ENCODE results near the gene HDAC8.

DNA sequence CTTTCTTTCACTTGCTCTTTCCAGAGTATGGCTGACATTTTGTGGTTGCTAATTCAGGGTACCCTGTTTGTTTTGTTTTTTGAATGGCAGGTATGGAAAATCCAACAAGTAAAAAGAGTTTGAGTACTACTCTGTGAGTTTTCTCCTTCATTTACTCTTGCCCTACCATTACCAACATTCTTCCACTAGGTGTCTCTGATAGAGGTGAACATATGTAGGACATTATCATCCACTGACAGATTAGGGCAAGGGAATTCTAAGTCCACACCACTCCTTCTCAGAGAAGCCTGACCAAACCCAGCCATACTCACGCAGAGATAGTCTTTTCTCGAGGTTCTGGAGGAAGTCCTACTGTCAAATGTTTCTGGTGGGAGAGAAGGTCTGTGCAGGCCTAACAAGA lies 36.7 kb upstream of the HDAC8 start:
- TF ChIP-seq ZNF586 (CRISPR knock-in tag; conservative IDR thresholded peaks at IDR 0.05) (no peak), MYC (IDR thresholded peaks at IDR 0.05; ENCODE audit: low read depth, low read length) (no peak), MYC (CRISPR knock-in tag; IDR thresholded peaks at IDR 0.05; ENCODE audit: borderline replicate concordance, low read depth) (no peak), SP1 (CRISPR knock-in tag; IDR thresholded peaks at IDR 0.05) (no peak), TSHZ1 (CRISPR knock-in tag; IDR thresholded peaks at IDR 0.05) (no peak), SIN3A (IDR thresholded peaks at IDR 0.05; ENCODE audit: borderline replicate concordance in 2 of 2, control insufficient read depth in 1 of 2, low read depth in 2 of 2, low read length in 2 of 2) (no peak), NFE2L1 (tag; IDR thresholded peaks at IDR 0.05; ENCODE audit: borderline replicate concordance, low read depth) (no peak)
- TF ChIP-seq, protein P1, sequence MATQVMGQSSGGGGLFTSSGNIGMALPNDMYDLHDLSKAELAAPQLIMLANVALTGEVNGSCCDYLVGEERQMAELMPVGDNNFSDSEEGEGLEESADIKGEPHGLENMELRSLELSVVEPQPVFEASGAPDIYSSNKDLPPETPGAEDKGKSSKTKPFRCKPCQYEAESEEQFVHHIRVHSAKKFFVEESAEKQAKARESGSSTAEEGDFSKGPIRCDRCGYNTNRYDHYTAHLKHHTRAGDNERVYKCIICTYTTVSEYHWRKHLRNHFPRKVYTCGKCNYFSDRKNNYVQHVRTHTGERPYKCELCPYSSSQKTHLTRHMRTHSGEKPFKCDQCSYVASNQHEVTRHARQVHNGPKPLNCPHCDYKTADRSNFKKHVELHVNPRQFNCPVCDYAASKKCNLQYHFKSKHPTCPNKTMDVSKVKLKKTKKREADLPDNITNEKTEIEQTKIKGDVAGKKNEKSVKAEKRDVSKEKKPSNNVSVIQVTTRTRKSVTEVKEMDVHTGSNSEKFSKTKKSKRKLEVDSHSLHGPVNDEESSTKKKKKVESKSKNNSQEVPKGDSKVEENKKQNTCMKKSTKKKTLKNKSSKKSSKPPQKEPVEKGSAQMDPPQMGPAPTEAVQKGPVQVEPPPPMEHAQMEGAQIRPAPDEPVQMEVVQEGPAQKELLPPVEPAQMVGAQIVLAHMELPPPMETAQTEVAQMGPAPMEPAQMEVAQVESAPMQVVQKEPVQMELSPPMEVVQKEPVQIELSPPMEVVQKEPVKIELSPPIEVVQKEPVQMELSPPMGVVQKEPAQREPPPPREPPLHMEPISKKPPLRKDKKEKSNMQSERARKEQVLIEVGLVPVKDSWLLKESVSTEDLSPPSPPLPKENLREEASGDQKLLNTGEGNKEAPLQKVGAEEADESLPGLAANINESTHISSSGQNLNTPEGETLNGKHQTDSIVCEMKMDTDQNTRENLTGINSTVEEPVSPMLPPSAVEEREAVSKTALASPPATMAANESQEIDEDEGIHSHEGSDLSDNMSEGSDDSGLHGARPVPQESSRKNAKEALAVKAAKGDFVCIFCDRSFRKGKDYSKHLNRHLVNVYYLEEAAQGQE (IDR thresholded peaks at IDR 0.05; ENCODE audit: borderline replicate concordance): no peak
- TF ChIP-seq, protein P1 (CRISPR knock-in tag; IDR thresholded peaks at IDR 0.05; ENCODE audit: low read depth): no peak
- TF ChIP-seq, protein P2, sequence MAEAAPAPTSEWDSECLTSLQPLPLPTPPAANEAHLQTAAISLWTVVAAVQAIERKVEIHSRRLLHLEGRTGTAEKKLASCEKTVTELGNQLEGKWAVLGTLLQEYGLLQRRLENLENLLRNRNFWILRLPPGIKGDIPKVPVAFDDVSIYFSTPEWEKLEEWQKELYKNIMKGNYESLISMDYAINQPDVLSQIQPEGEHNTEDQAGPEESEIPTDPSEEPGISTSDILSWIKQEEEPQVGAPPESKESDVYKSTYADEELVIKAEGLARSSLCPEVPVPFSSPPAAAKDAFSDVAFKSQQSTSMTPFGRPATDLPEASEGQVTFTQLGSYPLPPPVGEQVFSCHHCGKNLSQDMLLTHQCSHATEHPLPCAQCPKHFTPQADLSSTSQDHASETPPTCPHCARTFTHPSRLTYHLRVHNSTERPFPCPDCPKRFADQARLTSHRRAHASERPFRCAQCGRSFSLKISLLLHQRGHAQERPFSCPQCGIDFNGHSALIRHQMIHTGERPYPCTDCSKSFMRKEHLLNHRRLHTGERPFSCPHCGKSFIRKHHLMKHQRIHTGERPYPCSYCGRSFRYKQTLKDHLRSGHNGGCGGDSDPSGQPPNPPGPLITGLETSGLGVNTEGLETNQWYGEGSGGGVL (CRISPR knock-in tag; IDR thresholded peaks at IDR 0.05): no peak
- TF ChIP-seq, protein P3, sequence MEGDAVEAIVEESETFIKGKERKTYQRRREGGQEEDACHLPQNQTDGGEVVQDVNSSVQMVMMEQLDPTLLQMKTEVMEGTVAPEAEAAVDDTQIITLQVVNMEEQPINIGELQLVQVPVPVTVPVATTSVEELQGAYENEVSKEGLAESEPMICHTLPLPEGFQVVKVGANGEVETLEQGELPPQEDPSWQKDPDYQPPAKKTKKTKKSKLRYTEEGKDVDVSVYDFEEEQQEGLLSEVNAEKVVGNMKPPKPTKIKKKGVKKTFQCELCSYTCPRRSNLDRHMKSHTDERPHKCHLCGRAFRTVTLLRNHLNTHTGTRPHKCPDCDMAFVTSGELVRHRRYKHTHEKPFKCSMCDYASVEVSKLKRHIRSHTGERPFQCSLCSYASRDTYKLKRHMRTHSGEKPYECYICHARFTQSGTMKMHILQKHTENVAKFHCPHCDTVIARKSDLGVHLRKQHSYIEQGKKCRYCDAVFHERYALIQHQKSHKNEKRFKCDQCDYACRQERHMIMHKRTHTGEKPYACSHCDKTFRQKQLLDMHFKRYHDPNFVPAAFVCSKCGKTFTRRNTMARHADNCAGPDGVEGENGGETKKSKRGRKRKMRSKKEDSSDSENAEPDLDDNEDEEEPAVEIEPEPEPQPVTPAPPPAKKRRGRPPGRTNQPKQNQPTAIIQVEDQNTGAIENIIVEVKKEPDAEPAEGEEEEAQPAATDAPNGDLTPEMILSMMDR (IDR thresholded peaks at IDR 0.05 in 2 of 3, conservative IDR thresholded peaks at IDR 0.05 in 1 of 3; ENCODE audit: insufficient read depth in 2 of 3, low read depth in 1 of 3, low read length in 3 of 3): peak in 2 of 3 experiments; percentile 17 to 21; a peak in 2 of 6 replicates
